ENCODE measurements around the gene PPP1R3G. TPM values are rescaled to one million over a fixed set of nuclear protein-coding genes. Genes with fewer than 3 reads are reported as not detected.

PPP1R3G gene
- total RNA-seq, 1 experiment from 2014 or later = 0.44 TPM

DNA sequence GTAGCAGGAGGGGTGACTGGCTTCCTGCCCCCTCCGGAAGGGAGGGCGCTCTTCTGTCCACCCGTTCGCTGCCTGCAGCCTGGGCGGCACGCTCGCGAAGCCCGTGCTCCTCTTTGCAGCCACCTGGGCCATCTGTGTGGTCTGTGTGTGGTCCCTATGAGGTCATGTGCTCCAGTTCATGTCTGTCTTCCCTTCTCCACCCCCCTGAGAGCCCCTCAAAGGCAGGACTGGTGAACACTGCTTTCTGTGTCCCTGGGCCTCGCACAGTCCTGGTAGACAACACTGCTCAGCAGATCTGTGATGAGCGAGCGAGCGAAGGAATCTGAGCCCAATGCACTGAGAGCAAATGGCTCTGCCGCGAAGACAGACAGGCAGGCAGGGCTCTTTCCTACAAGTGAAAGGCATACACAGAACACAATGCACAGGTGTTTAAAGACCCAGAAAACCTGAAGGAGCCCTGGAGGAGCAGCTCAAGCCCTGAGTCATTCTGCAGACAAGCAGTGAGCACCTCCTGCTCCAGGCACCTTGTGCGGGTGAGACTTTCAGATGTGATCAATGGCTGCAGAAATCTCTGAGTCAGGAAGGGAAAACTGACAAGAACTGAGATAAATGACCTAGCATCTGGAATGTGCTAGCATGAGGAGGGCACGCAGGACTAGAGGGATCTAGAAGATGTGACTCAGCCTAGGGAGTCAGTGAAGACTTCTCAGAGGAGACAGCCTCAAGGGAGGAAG, 27.1 kb downstream of the PPP1R3G start:
- in situ Hi-C loops (cut with HindIII; ENCODE audit: low pct_unique_long_range_greater_than_20kb, low sequenced_read_pairs) = no loop called here
- DNase-seq (ENCODE audit: low read depth, low spot score) (no peak), ATAC-seq (no peak)
- no TSS peak for BruUV-seq (replicated peaks)
- POLR2A ChIA-PET = no interaction called here
- intact Hi-C loops (cut with micrococcal nuclease; ENCODE audit: unreplicated experiment) = no loop called here
- CTCF ChIA-PET = no interaction called here
- TF ChIP-seq, protein P1, sequence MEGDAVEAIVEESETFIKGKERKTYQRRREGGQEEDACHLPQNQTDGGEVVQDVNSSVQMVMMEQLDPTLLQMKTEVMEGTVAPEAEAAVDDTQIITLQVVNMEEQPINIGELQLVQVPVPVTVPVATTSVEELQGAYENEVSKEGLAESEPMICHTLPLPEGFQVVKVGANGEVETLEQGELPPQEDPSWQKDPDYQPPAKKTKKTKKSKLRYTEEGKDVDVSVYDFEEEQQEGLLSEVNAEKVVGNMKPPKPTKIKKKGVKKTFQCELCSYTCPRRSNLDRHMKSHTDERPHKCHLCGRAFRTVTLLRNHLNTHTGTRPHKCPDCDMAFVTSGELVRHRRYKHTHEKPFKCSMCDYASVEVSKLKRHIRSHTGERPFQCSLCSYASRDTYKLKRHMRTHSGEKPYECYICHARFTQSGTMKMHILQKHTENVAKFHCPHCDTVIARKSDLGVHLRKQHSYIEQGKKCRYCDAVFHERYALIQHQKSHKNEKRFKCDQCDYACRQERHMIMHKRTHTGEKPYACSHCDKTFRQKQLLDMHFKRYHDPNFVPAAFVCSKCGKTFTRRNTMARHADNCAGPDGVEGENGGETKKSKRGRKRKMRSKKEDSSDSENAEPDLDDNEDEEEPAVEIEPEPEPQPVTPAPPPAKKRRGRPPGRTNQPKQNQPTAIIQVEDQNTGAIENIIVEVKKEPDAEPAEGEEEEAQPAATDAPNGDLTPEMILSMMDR (IDR thresholded peaks at IDR 0.05) = no peak
- TF ChIP-seq SIN3A (IDR thresholded peaks at IDR 0.05; ENCODE audit: borderline replicate concordance, insufficient read depth, low read depth, low read length) (no peak), TCF7L2 (IDR thresholded peaks at IDR 0.05; ENCODE audit: low read depth, low read length) (no peak)
- H3K4me1 ChIP-seq (ENCODE audit: control insufficient read depth, insufficient read depth, low read length) = no peaks in the 10 kb centered on the region
- H3K36me3 ChIP-seq (ENCODE audit: control insufficient read depth, insufficient read depth, low read length) = no peaks in the 10 kb centered on the region
- H3K27ac ChIP-seq (ENCODE audit: low read length) = no peak overlapping the region
- H3K4me3 ChIP-seq (ENCODE audit: low read depth in 2 of 2, low read length in 2 of 2) = no peak overlapping the region
- H3K27me3 ChIP-seq (ENCODE audit: control insufficient read depth, insufficient read depth, low read length) = no peaks in the 10 kb centered on the region
- H3K9me3 ChIP-seq (ENCODE audit: control insufficient read depth, insufficient read depth, low read depth, low read length) = no peaks in the 10 kb centered on the region

DNA sequence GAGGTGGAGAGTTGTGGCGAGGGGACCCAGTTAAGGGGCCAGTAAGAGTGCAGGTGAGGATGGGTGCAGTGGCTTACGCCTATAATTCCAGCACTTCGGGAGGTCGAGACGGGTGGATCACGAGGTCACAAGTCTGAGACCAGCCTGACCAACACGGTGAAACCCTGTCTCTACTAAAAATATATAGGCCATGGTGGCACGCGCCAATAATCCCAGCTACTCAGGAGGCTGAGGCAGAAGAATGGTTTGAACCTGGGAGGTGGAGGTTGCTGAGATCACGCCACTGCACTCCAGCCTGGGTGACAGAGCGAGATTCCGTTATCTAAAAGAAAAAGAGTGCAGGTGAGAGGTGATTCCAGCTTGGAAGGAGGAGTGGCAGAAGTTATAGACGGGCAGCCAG, 28.0 kb downstream of the PPP1R3G start:
- H3K9me3 ChIP-seq (ENCODE audit: control insufficient read depth, insufficient read depth, low read depth, low read length) = no peaks in the 10 kb centered on the region
- intact Hi-C loops (cut with micrococcal nuclease; ENCODE audit: unreplicated experiment) (no loop called here), in situ Hi-C loops (cut with HindIII; ENCODE audit: low pct_unique_long_range_greater_than_20kb, low sequenced_read_pairs) (no loop called here)
- no peaks in the 10 kb centered on the region for H3K4me1 ChIP-seq (ENCODE audit: control insufficient read depth, insufficient read depth, low read length)
- H3K4me3 ChIP-seq (ENCODE audit: low read depth in 2 of 2, low read length in 2 of 2) = no peak overlapping the region
- no peak overlapping the region for H3K27ac ChIP-seq (ENCODE audit: low read length)
- H3K36me3 ChIP-seq (ENCODE audit: control insufficient read depth, insufficient read depth, low read length) = no peaks in the 10 kb centered on the region
- DNase-seq (ENCODE audit: low read depth, low spot score) = no peak
- ChIA-PET POLR2A (no interaction called here), CTCF (no interaction called here)
- no peaks in the 10 kb centered on the region for H3K27me3 ChIP-seq (ENCODE audit: control insufficient read depth, insufficient read depth, low read length)
- no TSS peak for BruUV-seq (replicated peaks)
- TF ChIP-seq TCF7L2 (IDR thresholded peaks at IDR 0.05; ENCODE audit: low read depth, low read length) (no peak), POLR2AphosphoS5 (IDR thresholded peaks at IDR 0.05; ENCODE audit: low read depth, low read length) (no peak), SIN3A (IDR thresholded peaks at IDR 0.05; ENCODE audit: borderline replicate concordance, insufficient read depth, low read depth, low read length) (no peak)
- TF ChIP-seq, protein P1 (IDR thresholded peaks at IDR 0.05) = no peak
- TF ChIP-seq, protein P2, sequence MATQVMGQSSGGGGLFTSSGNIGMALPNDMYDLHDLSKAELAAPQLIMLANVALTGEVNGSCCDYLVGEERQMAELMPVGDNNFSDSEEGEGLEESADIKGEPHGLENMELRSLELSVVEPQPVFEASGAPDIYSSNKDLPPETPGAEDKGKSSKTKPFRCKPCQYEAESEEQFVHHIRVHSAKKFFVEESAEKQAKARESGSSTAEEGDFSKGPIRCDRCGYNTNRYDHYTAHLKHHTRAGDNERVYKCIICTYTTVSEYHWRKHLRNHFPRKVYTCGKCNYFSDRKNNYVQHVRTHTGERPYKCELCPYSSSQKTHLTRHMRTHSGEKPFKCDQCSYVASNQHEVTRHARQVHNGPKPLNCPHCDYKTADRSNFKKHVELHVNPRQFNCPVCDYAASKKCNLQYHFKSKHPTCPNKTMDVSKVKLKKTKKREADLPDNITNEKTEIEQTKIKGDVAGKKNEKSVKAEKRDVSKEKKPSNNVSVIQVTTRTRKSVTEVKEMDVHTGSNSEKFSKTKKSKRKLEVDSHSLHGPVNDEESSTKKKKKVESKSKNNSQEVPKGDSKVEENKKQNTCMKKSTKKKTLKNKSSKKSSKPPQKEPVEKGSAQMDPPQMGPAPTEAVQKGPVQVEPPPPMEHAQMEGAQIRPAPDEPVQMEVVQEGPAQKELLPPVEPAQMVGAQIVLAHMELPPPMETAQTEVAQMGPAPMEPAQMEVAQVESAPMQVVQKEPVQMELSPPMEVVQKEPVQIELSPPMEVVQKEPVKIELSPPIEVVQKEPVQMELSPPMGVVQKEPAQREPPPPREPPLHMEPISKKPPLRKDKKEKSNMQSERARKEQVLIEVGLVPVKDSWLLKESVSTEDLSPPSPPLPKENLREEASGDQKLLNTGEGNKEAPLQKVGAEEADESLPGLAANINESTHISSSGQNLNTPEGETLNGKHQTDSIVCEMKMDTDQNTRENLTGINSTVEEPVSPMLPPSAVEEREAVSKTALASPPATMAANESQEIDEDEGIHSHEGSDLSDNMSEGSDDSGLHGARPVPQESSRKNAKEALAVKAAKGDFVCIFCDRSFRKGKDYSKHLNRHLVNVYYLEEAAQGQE (IDR thresholded peaks at IDR 0.05; ENCODE audit: insufficient read depth in 1 of 2, low read depth in 2 of 2, low read length in 1 of 2) = no peak
- ATAC-seq = no peak
